K562 (cell line): ENCODE results near the gene SSR2. TPM values are rescaled to one million over a fixed set of nuclear protein-coding genes. Genes with fewer than 3 reads are reported as not detected.

ENCODE experiments used
- ARHGAP35 ChIP-seq: fragments of 450-650 bp; IDR thresholded peaks from 2 replicates; pipeline ENCODE4 v1.6.1; 2018; ENCODE audit not compliant: partially characterized antibody
- ATF1 ChIP-seq, 2 experiments: fragments of 450-650 bp in 1 of 2; IDR thresholded peaks; 2 replicates each; pipeline ENCODE4 v1.6.1; 2016; ENCODE audit warnings: missing compliant biosample characterization in 1 of 2, missing genetic modification characterization in 1 of 2
- BMI1 ChIP-seq: fragments of 150-350 bp; IDR thresholded peaks from 2 replicates; pipeline ENCODE4 v1.6.1; 2014; ENCODE audit warnings: low read length
- CBFB ChIP-seq: sonication (generic); formaldehyde crosslinking; IDR thresholded peaks from 2 replicates; pipeline ENCODE4 v1.4.0; 2020; ENCODE audit warnings: mild to moderate bottlenecking, missing genetic modification reagents
- EWSR1 ChIP-seq: fragments of 450-650 bp; IDR thresholded peaks from 2 replicates; pipeline ENCODE4 v1.6.1; 2018; ENCODE audit warnings: borderline replicate concordance, mild to moderate bottlenecking, low read depth, moderate library complexity; ENCODE audit not compliant: partially characterized antibody
- GABPA ChIP-seq: fragments of 200-800 bp; sonication (Bioruptor generic); conservative IDR thresholded peaks from 2 replicates; pipeline ENCODE4 v1.6.1; 2016; ENCODE audit warnings: low read depth, missing genetic modification characterization, missing compliant biosample characterization
- HIVEP1 ChIP-seq: fragments of 250-450 bp; sonication (Bioruptor Pico); IDR thresholded peaks from 2 replicates; pipeline ENCODE4 v1.4.0; 2020; ENCODE audit warnings: mild to moderate bottlenecking
- KLF16 ChIP-seq: IDR thresholded peaks from 2 replicates; pipeline ENCODE4 v1.6.1; 2016; ENCODE audit warnings: antibody characterized with exemption
- LEF1 ChIP-seq: fragments of 450-650 bp; IDR thresholded peaks from 2 replicates; pipeline ENCODE4 v1.6.1; 2016; ENCODE audit warnings: mild to moderate bottlenecking
- MEIS2 ChIP-seq: fragments of 450-650 bp; IDR thresholded peaks from 2 replicates; pipeline ENCODE4 v1.6.1; 2014; ENCODE audit warnings: mild to moderate bottlenecking; ENCODE audit not compliant: partially characterized antibody
- NBN ChIP-seq: fragments of 450-650 bp; IDR thresholded peaks from 2 replicates; pipeline ENCODE4 v1.6.1; 2016; ENCODE audit warnings: low read depth, mild to moderate bottlenecking
- NFXL1 ChIP-seq: fragments of 450-650 bp; formaldehyde crosslinking; IDR thresholded peaks from 2 replicates; pipeline ENCODE4 v1.4.0; 2021; ENCODE audit warnings: mild to moderate bottlenecking
- NKRF ChIP-seq: fragments of 450-650 bp; IDR thresholded peaks from 2 replicates; pipeline ENCODE4 v1.6.1; 2016; ENCODE audit warnings: borderline replicate concordance
- NR0B1 ChIP-seq: fragments of 450-650 bp; IDR thresholded peaks from one replicate; pipeline ENCODE4 v1.6.1; 2018; ENCODE audit warnings: mild to moderate bottlenecking, moderate library complexity; ENCODE audit not compliant: partially characterized antibody
- NR1H2 ChIP-seq: sonication (generic); formaldehyde crosslinking; IDR thresholded peaks from 2 replicates; pipeline ENCODE4 v1.4.0; 2020; ENCODE audit warnings: mild to moderate bottlenecking, missing genetic modification reagents
- PATZ1 ChIP-seq: fragments of 250-450 bp; sonication (Bioruptor Pico); IDR thresholded peaks from 2 replicates; pipeline ENCODE4 v1.5.0; 2020; ENCODE audit warnings: mild to moderate bottlenecking, borderline replicate concordance
- SREBF2 ChIP-seq: sonication (generic); formaldehyde crosslinking; IDR thresholded peaks from 2 replicates; pipeline ENCODE4 v1.4.0; 2020; ENCODE audit warnings: mild to moderate bottlenecking, missing genetic modification reagents
- THRAP3 ChIP-seq: fragments of 450-650 bp; IDR thresholded peaks from 2 replicates; pipeline ENCODE4 v1.6.1; 2016; ENCODE audit warnings: mild to moderate bottlenecking, inconsistent platforms, borderline replicate concordance
- ZNF444 ChIP-seq: fragments of 250-450 bp; sonication (Bioruptor Pico); IDR thresholded peaks from 2 replicates; pipeline ENCODE4 v1.4.0; 2020; ENCODE audit warnings: mild to moderate bottlenecking, moderate library complexity
- ZNF766 ChIP-seq: fragments of 200-800 bp; sonication (Bioruptor generic); conservative IDR thresholded peaks from 2 replicates; pipeline ENCODE4 v1.6.1; 2016; ENCODE audit warnings: missing genetic modification characterization, missing compliant biosample characterization
- polyA plus RNA-seq, 8 experiments: library from polyadenylated mRNA; depleted of rRNA in 4 of 8; stranded (reverse) in 5 of 8; unstranded in 3 of 8; fragments of >200 nt; fragmentation: Nextera tagmentation in 2 of 8; fragmentation: Illumina TruSeq in 1 of 8; extraction: Ambion mirVana in 2 of 8; extraction: Trizol in 1 of 8; gene quantifications; 2 replicates each; pipeline versions ENCODE4 v1.2.1 to v1.2.3, GENCODE V29; 2011 to 2014; ENCODE audit warnings: inconsistent platforms in 1 of 8, missing spikeins in 1 of 8
- total RNA-seq, 7 experiments: library from RNA; depleted of rRNA in 6 of 7; stranded (reverse); fragments of >200 nt in 6 of 7; fragmentation: Illumina TruSeq in 2 of 7; extraction: Trizol in 2 of 7; gene quantifications; 2 replicates each; pipeline versions ENCODE4 v1.2.1 to v1.2.3, GENCODE V29; 2011 to 2021; ENCODE audit warnings: low replicate concordance in 1 of 7

The SSR2 gene
- total and polyA plus RNA-seq, 9 of the 15 experiments (the other 6 are each of a cell fraction or from before 2014, with no cell fraction given), result 161 to 411 (median 240) TPM

GRCh38 chr1:156020293-156021092 is at the start of gene SSR2 (continued):
- no peak for TF ChIP-seq PATZ1
- TF ChIP-seq CBFB, result no peak
- no peak for TF ChIP-seq NR1H2
- TF ChIP-seq KLF16, result no peak
- TF ChIP-seq ATF1 (CRISPR knock-in tag; IDR thresholded peaks at IDR 0.05), result no peak
- peak; percentile 76 for TF ChIP-seq ATF1 (tag; IDR thresholded peaks at IDR 0.05)
- no peak for TF ChIP-seq ZNF444 (CRISPR knock-in tag)
- no peak for TF ChIP-seq BMI1
- TF ChIP-seq EWSR1, result no peak
- no peak for TF ChIP-seq HIVEP1 (CRISPR knock-in tag)
- TF ChIP-seq GABPA (tag), result peak; percentile 97
- TF ChIP-seq ZNF766 (CRISPR knock-in tag), result no peak
- no peak for TF ChIP-seq NFXL1 (CRISPR knock-in tag)
- no peak for TF ChIP-seq LEF1
- TF ChIP-seq NR0B1, result no peak
- no peak for TF ChIP-seq SREBF2 (CRISPR knock-in tag)
- TF ChIP-seq ARHGAP35, result no peak
- no peak for TF ChIP-seq NBN
- TF ChIP-seq THRAP3, result no peak
- no peak for TF ChIP-seq NKRF
- no peak for TF ChIP-seq MEIS2
